Neural cell (in vitro differentiated cells): Measurements from ENCODE around the gene GNRH2.

Experiments used
- CTCF ChIP-seq: fragments of 450-650 bp; IDR thresholded peaks from 2 replicates; pipeline ENCODE4 v1.5.1; 2014; ENCODE audit warnings: antibody characterized with exemption, mild to moderate bottlenecking, moderate library complexity; ENCODE audit not compliant: poor library complexity, severe bottlenecking
- EZH2 ChIP-seq: fragments of 200-600, 300-800 bp; shearing (Covaris generic), sonication (generic); IDR thresholded peaks from 2 replicates; pipeline ENCODE4 v1.6.1; 2014; ENCODE audit warnings: antibody characterized with exemption, low read length, borderline replicate concordance, mild to moderate bottlenecking; ENCODE audit not compliant: insufficient read depth, poor library complexity, severe bottlenecking
- RAD21 ChIP-seq: fragments of 450-650 bp; conservative IDR thresholded peaks from 2 replicates; pipeline ENCODE4 v1.6.1; 2014; ENCODE audit warnings: antibody characterized with exemption, mild to moderate bottlenecking, moderate library complexity
- REST ChIP-seq: IDR thresholded peaks from 2 replicates; pipeline ENCODE4 v1.6.1; 2012; ENCODE audit warnings: borderline replicate concordance

- no peak for TF ChIP-seq REST
- TF ChIP-seq RAD21 = no peak
- no peak for TF ChIP-seq EZH2
- TF ChIP-seq CTCF = no peak
Observed at GRCh38 chr20:3046677-3047462, 3.4 kb downstream of the GNRH2 start.
